ENCODE measurements around the gene SPACA5. TPM values are rescaled to one million over a fixed set of nuclear protein-coding genes. Genes with fewer than 3 reads are reported as not detected.
"Not testable (repeated sequence)": the region's sequence is repeated elsewhere in the genome, so short reads cannot be mapped to it uniquely, and the experiment has no call there.

The SPACA5 gene
- total RNA-seq (2011; cell fraction: chromatin; rRNA removed; ENCODE audit: low replicate concordance), result not detected in 2 replicates
- total RNA-seq (2011; cell fraction: nucleolus; rRNA removed), result not detected in 2 replicates
- not detected in 2 replicates for total RNA-seq (2011; cell fraction: nucleoplasm; rRNA removed)
- not detected in 2 replicates for total RNA-seq (2014; rRNA removed)
- not detected in 2 replicates for total RNA-seq (2014; rRNA removed; fragmentation: Illumina TruSeq; extraction: Trizol)
- not detected in 2 replicates for total RNA-seq (2015; rRNA removed; fragmentation: Illumina TruSeq; extraction: Trizol)
- not detected in 2 replicates for total RNA-seq (2021)
- polyA plus RNA-seq (2011; rRNA removed), result not detected in 2 replicates
- polyA plus RNA-seq (2011; cell fraction: cytosol; rRNA removed), result not detected in 2 replicates
- not detected in 2 replicates for polyA plus RNA-seq (2011; cell fraction: nucleus; rRNA removed)
- not detected in 2 replicates for polyA plus RNA-seq (2012)
- not detected in 2 replicates for polyA plus RNA-seq (2014; fragmentation: Illumina TruSeq; extraction: Trizol)
- polyA plus RNA-seq (2014; fragmentation: Nextera tagmentation; extraction: Ambion mirVana), result not detected
- not detected in 2 replicates for polyA plus RNA-seq (2014; rRNA removed)
- not detected in 2 replicates for polyA minus RNA-seq (2011; rRNA and poly(A)+ RNA removed)
- not detected in 2 replicates for polyA minus RNA-seq (2011; cell fraction: cytosol; rRNA and poly(A)+ RNA removed)
- not detected in 2 replicates for polyA minus RNA-seq (2011; cell fraction: nucleus; rRNA and poly(A)+ RNA removed)
- Bru-seq, nascent RNA, result percentile 14 among the genes with signal in this experiment
- not detected for BruChase-seq, experiment 1, labeled RNA remaining after a 2-hour chase
- not detected for BruChase-seq, experiment 2, labeled RNA remaining after a 6-hour chase
- long read RNA-seq, experiment 1, result 0 reads
- long read RNA-seq, experiment 2, result 0 reads
- long read RNA-seq, experiment 3, result 0 reads

DNA sequence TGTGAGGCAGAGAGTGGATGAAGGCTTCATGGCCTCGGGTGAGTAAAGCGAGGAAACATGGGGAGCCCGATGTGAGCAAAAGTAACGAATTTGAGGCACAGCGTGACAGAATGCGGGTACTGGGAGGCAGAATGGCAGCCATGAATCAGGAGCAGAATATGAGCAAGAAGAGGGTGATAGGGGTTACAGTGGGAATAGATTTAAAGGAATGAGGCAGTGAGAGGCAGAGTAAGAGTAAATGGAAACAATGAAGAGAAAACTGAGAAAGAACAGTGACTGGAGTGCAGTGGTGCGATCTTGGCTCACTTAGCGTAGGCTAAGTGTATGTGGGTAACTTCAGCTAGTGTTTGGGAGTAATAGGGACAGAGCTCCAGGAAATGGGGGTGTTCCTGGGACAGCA is at the start of gene SPACA5:
Gene SPACA5 (plus strand): TSS at position 301 of the 400 bp plus-strand sequence. CDS start 815 bp downstream, outside the sequence.
- H3K4me1 ChIP-seq (replicated peaks in 1 of 2; ENCODE audit: control insufficient read depth in 2 of 2, insufficient read depth in 2 of 2, low read length in 2 of 2); CTCF ChIA-PET (ENCODE audit: low intra/inter-chr PET ratio); H3K9me1 ChIP-seq (ENCODE audit: control insufficient read depth, insufficient read depth, low read length); ATAC-seq; H3K4me3 ChIP-seq; BruUV-seq (replicated peaks); H3K9me3 ChIP-seq (replicated peaks; ENCODE audit: control insufficient read depth, insufficient read depth, low read depth, low read length); H3K4me2 ChIP-seq (ENCODE audit: insufficient read depth, low read length); FAIRE-seq; H3K9ac ChIP-seq (ENCODE audit: insufficient read depth in 1 of 2, low read depth in 2 of 2, low read length in 2 of 2); H3K36me3 ChIP-seq (ENCODE audit: control insufficient read depth, insufficient read depth, low read length); H3K27me3 ChIP-seq (ENCODE audit: control insufficient read depth in 2 of 2, insufficient read depth in 2 of 2, low read length in 2 of 2); DNase-seq (ENCODE audit: extremely low read depth in 1 of 4, low spot score in 3 of 4); H3K27ac ChIP-seq (ENCODE audit: extremely low read depth, low read depth, low read length); H2AFZ ChIP-seq (ENCODE audit: low read depth, low read length); POLR2A ChIA-PET; intact Hi-C loops (cut with micrococcal nuclease); H4K20me1 ChIP-seq (replicated peaks; ENCODE audit: control insufficient read depth, insufficient read depth, low read length); in situ Hi-C loops (cut with MboI): not testable (repeated sequence)
- peaks cover 14% of the 10 kb centered on the region for H3K79me2 ChIP-seq (ENCODE audit: control insufficient read depth, insufficient read depth, low read length)
- WGBS (ENCODE audit: insufficient coverage, low coverage, missing lambda C conversion rate), result no CpG with 5 or more reads among the region's 8 CpGs

DNA sequence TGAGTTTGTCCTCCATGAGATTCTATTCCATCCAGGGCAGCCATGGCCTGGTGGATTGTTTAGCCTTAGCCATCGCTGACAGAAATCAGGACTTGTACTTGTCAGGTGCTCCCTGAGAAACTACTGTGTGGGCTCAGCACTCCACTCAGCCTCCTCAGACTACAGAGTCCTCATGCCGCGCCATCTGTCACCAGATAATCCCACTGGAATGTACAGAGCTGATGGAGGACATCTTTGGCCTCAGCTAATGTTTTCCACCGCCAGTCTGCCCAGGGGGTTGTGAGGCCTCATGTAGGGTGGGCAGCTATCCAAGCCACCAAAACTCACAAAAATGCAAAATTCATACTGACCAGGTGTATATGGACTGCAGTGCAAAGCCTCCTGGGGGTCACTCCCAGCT is 48.6 kb upstream of the SPACA5 start:
- FAIRE-seq; H3K9me1 ChIP-seq (ENCODE audit: control insufficient read depth, insufficient read depth, low read length); ATAC-seq; H3K4me3 ChIP-seq; BruUV-seq (replicated peaks); POLR2A ChIA-PET; H4K20me1 ChIP-seq (replicated peaks; ENCODE audit: control insufficient read depth, insufficient read depth, low read length); H3K79me2 ChIP-seq (ENCODE audit: control insufficient read depth, insufficient read depth, low read length); H3K9me3 ChIP-seq (replicated peaks; ENCODE audit: control insufficient read depth, insufficient read depth, low read depth, low read length); H3K4me2 ChIP-seq (ENCODE audit: insufficient read depth, low read length); H3K36me3 ChIP-seq (ENCODE audit: control insufficient read depth, insufficient read depth, low read length); H3K9ac ChIP-seq (ENCODE audit: insufficient read depth in 1 of 2, low read depth in 2 of 2, low read length in 2 of 2); CTCF ChIA-PET (ENCODE audit: low intra/inter-chr PET ratio); H2AFZ ChIP-seq (ENCODE audit: low read depth, low read length); H3K4me1 ChIP-seq (replicated peaks in 1 of 2; ENCODE audit: control insufficient read depth in 2 of 2, insufficient read depth in 2 of 2, low read length in 2 of 2); DNase-seq (ENCODE audit: extremely low read depth in 1 of 4, low spot score in 3 of 4); H3K27me3 ChIP-seq (ENCODE audit: control insufficient read depth in 2 of 2, insufficient read depth in 2 of 2, low read length in 2 of 2); in situ Hi-C loops (cut with MboI); H3K27ac ChIP-seq (ENCODE audit: extremely low read depth, low read depth, low read length): not testable (repeated sequence)
- WGBS (ENCODE audit: insufficient coverage, low coverage, missing lambda C conversion rate), result 37% methylated on average over 3 of the region's 4 CpGs
- intact Hi-C loops (cut with micrococcal nuclease), result loop anchor here (2.0 kb wide), 1 partner anchor 67 kb away; no protein-coding TSS in a partner anchor

All from K562 (cell line).